Measurements from ENCODE around the gene FOXP1. TPM values are rescaled to one million over a fixed set of nuclear protein-coding genes. Genes with fewer than 3 reads are reported as not detected.
A peak's percentile ranks its signal among the peaks of the same experiment; 100 is the strongest.

The FOXP1 gene
- total and polyA plus RNA-seq, 9 of the 15 experiments (the other 6 are each of a cell fraction or from before 2014, with no cell fraction given) = 7.7 to 34.5 (median 13.7) TPM

- TF ChIP-seq, protein P1, sequence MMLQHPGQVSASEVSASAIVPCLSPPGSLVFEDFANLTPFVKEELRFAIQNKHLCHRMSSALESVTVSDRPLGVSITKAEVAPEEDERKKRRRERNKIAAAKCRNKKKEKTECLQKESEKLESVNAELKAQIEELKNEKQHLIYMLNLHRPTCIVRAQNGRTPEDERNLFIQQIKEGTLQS (IDR thresholded peaks at IDR 0.05) = 0 out of 2 replicates have a peak, but pooled peaks have one; percentile 11
- TF ChIP-seq, protein P1 (CRISPR knock-in tag; conservative IDR thresholded peaks at IDR 0.05) = no peak
- TF ChIP-seq MTA1 (IDR thresholded peaks at IDR 0.05; ENCODE audit: borderline replicate concordance) = no peak
- no peak for TF ChIP-seq ZNF79 (CRISPR knock-in tag; IDR thresholded peaks at IDR 0.05; ENCODE audit: low read depth)
- TF ChIP-seq BRCA1 (IDR thresholded peaks at IDR 0.05) = no peak
- no peak for TF ChIP-seq BRCA1 (CRISPR knock-in tag; IDR thresholded peaks at IDR 0.05)
- TF ChIP-seq, protein P2, sequence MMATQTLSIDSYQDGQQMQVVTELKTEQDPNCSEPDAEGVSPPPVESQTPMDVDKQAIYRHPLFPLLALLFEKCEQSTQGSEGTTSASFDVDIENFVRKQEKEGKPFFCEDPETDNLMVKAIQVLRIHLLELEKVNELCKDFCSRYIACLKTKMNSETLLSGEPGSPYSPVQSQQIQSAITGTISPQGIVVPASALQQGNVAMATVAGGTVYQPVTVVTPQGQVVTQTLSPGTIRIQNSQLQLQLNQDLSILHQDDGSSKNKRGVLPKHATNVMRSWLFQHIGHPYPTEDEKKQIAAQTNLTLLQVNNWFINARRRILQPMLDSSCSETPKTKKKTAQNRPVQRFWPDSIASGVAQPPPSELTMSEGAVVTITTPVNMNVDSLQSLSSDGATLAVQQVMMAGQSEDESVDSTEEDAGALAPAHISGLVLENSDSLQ (IDR thresholded peaks at IDR 0.05) = peak; percentile 96
- TF ChIP-seq PATZ1 (CRISPR knock-in tag; IDR thresholded peaks at IDR 0.05; ENCODE audit: borderline replicate concordance) = no peak
- TF ChIP-seq CBX2 (IDR thresholded peaks at IDR 0.05; ENCODE audit: insufficient read depth, low read length, poor library complexity, severe bottlenecking) = no peak
- no peak for TF ChIP-seq ZNF696 (CRISPR knock-in tag; conservative IDR thresholded peaks at IDR 0.05)
- no peak for TF ChIP-seq HNRNPL (IDR thresholded peaks at IDR 0.05; ENCODE audit: low read depth, low read length)
- no peak for TF ChIP-seq MAFK (IDR thresholded peaks at IDR 0.05; ENCODE audit: low read length)
- TF ChIP-seq SMAD2 (IDR thresholded peaks at IDR 0.05; ENCODE audit: low read depth, low read length) = no peak
- no peak for TF ChIP-seq KDM2B (CRISPR knock-in tag; IDR thresholded peaks at IDR 0.05)
- no peak for TF ChIP-seq EZH2 (IDR thresholded peaks at IDR 0.05; ENCODE audit: borderline replicate concordance, low read depth, low read length)
- peak in 1 of 2 experiments; percentile 29; a peak in 1 of 4 replicates for TF ChIP-seq FOXK2 (conservative IDR thresholded peaks at IDR 0.05 in 1 of 2, IDR thresholded peaks at IDR 0.05 in 1 of 2; ENCODE audit: low read depth in 2 of 2)
- TF ChIP-seq LEF1 (IDR thresholded peaks at IDR 0.05) = peak; percentile 72; the same call in 1 of the 2 replicates
Observed at GRCh38 chr3:71050538-71051258, 532.8 kb downstream of the FOXP1 start (continued).
